Activated T-cell treated with anti-CD3 and anti-CD28 coated beads, Interleukin-2, amount 50 U/mL, for 1 hour (primary cell): ENCODE results near the gene KLHL11.

Experiments
- DNase-seq: peaks from one replicate; pipeline ENCODE4 v3.0.0-alpha.2; 2020

Gene KLHL11

DNA sequence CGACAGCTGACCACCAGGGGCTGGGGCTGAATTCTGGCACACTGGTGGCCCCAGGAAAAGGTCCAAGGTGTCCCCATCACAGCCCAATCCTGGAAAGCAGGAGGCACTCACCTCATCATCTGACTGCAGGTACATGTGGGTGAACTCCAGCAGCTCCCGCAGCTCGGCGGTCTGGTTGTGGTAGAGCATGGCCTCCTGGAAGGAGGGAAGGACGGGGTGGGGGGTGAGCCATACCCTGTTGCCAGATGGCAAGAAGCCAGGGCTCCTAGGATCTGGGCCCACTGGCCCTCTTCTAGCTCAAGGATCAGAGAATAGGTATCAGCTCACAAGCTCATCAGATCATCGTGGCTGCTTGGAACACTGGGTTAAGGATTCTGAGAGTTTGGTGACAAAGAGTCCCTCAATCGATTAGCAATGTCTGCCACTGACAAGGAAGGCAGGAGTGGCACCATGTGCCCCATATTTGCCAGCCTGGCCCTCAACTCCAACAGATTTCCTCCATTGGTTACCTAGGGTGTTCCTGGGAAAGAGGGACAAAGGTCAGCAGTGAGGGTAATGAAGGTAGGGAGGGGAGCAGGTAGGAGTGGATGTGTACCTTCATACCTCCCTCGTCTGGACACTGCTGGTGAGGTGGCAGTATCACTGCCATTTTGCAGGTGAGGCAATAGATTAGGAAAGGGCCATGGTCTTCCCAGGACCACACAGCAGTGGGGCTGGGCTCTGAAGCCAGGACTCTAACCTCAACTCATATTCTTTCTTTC lies 58.4 kb downstream of the KLHL11 start:
- no peak for DNase-seq
